RWPE1 (cell line): ENCODE results near the gene MLN.

Experiments used
- CTCF ChIA-PET: fragments of 350-600 bp; sonication (Branson Sonifier 250); formaldehyde crosslinking; extraction: SDS; loops from one replicate; lab custom pipeline; 2021; lab: Yijun Ruan, JAX
- POLR2A ChIA-PET: fragments of 400-600 bp; formaldehyde crosslinking; extraction: SDS; loops from one replicate; lab custom pipeline; 2020; ENCODE audit warnings: antibody characterized with exemption; ENCODE audit not compliant: low non-redundant PET; lab: Yijun Ruan, JAX
- DNase-seq: peaks from one replicate; pipeline ENCODE4 v3.0.0; 2012; ENCODE audit warnings: low spot score
- H3K27ac ChIP-seq: fragments of 450-650 bp; 2 replicates; pipeline ENCODE4 v1.5.1; 2017
- CTCF ChIP-seq: fragments of 450-650 bp; conservative IDR thresholded peaks from 2 replicates; pipeline ENCODE4 v1.5.1; 2017; ENCODE audit warnings: low read depth, mild to moderate bottlenecking

Gene MLN

DNA sequence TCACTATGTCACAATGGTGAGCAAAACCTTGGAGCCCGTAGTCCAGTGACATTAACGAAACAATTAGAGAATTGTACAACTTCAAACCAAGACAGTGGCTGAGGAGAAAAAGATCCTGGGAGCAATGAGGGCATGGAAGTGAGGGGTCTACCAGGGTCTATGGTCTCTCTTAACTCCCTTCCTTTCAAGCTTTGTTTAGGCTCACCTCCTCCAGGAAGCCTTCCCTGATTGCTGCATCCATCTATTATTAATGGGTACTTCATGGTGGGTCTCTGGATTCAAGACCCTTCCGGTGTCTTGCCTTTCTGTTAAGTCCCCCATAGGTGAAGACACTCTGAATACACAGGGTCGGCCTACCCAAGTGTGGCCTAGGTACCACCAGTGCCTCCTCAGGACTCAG is 38.1 kb upstream of the MLN start:
- CTCF ChIA-PET: no interaction called here

DNA sequence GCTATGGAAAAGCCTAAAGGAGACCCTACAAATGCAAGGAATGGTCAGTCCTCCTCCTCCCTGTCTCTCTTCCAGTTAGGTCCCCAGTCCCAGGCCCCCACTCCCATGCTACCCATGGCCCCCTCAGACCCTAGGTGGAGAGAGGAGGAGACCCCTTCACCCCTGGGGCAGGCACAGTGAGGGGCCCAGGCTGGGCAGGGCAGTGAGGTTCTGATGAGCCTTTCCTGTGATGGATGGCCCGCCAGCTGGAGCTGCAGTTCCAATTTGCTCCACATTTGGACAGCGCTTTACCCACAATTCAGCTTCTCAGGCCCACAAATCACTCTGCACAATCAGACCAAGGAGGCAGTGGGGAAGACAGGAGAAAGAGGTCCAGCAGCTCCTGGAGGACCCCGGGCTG is 37.3 kb upstream of the MLN start:
- CTCF ChIA-PET: no interaction called here
- POLR2A ChIA-PET: interaction anchor here (1.2 kb wide), 1 partner anchor 53 kb away, joined by 5 read pairs; the partner anchor contains the start of gene LEMD2
- no peak for DNase-seq
- no peak for TF ChIP-seq CTCF
- peak overlapping the region; percentile 95 for H3K27ac ChIP-seq

More for the DNA sequence above, 38.1 kb upstream of the MLN start:
- DNase-seq: no peak
- peak overlapping the region; percentile 95; the same call in 1 of the 2 replicates for H3K27ac ChIP-seq
- POLR2A ChIA-PET: no interaction called here
- no peak for TF ChIP-seq CTCF

- DNase-seq: peak; percentile 94
- no peak for TF ChIP-seq CTCF
- peak overlapping the region; percentile 95 for H3K27ac ChIP-seq
- CTCF ChIA-PET: interaction anchor here (1.5 kb wide), 1 partner anchor 69 kb away, joined by 8 read pairs; no protein-coding TSS in a partner anchor
- POLR2A ChIA-PET: interaction anchor here (1.2 kb wide), 1 partner anchor 52 kb away, joined by 5 read pairs; the partner anchor contains the start of gene LEMD2
Measured at GRCh38 chr6:33840048-33840926, 36.5 kb upstream of the MLN start.

- POLR2A ChIA-PET: interaction anchor here (0.5 kb wide), 1 partner anchor 10 kb away, joined by 3 read pairs; no protein-coding TSS in a partner anchor
- H3K27ac ChIP-seq: peak overlapping the region; percentile 95
- DNase-seq: peak; percentile 28
- CTCF ChIA-PET: interaction anchor here (0.5 to 1.5 kb wide), 2 partner anchors 53 to 68 kb away, joined by 3 to 8 read pairs; no protein-coding TSS in a partner anchor
- TF ChIP-seq CTCF: no peak
Measured at GRCh38 chr6:33839399-33840047, 35.7 kb upstream of the MLN start.

- DNase-seq: peak; percentile 20
- no peak for TF ChIP-seq CTCF
- H3K27ac ChIP-seq: peak overlapping the region; percentile 95
- POLR2A ChIA-PET: interaction anchor here (0.5 kb wide), 1 partner anchor 10 kb away, joined by 3 read pairs; no protein-coding TSS in a partner anchor
- CTCF ChIA-PET: interaction anchor here (0.6 to 1.1 kb wide), 2 partner anchors 71 to 523 kb away, joined by 3 to 4 read pairs; no protein-coding TSS in a partner anchor
Measured at GRCh38 chr6:33838983-33839382, 35.2 kb upstream of the MLN start.
